GM18526 (cell line): ENCODE results near the gene PCYT1B.

Experiments used
- POLR2A ChIP-seq: IDR thresholded peaks from 3 replicates; pipeline ENCODE4 v1.6.1; 2011; ENCODE audit not compliant: insufficient read length; ENCODE audit errors: extremely low read depth

The PCYT1B gene

GRCh38 chrX:24658421-24658820 lies 11.3 kb upstream of the PCYT1B start:
- no peak for TF ChIP-seq POLR2A

- no peak for TF ChIP-seq POLR2A
These were observed 10.7 kb upstream of the PCYT1B start for GRCh38 chrX:24657671-24658386.

GRCh38 chrX:24651783-24652182 lies 4.6 kb upstream of the PCYT1B start:
- no peak for TF ChIP-seq POLR2A

- no peak for TF ChIP-seq POLR2A
These were observed 1.3 kb upstream of the PCYT1B start for GRCh38 chrX:24648495-24648894.

GRCh38 chrX:24646745-24647182 lies 383 bp downstream of the PCYT1B start:
- TF ChIP-seq POLR2A = no peak

- TF ChIP-seq POLR2A = no peak
These were observed 1.1 kb downstream of the PCYT1B start for GRCh38 chrX:24646006-24646405.

GRCh38 chrX:24643116-24643515 lies 4.0 kb downstream of the PCYT1B start:
- TF ChIP-seq POLR2A = no peak

- no peak for TF ChIP-seq POLR2A
These were observed 17.4 kb downstream of the PCYT1B start for GRCh38 chrX:24629701-24630100.

- no peak for TF ChIP-seq POLR2A
These were observed 27.5 kb downstream of the PCYT1B start for GRCh38 chrX:24619647-24620046.

- no peak for TF ChIP-seq POLR2A
These were observed 36.6 kb downstream of the PCYT1B start for GRCh38 chrX:24610516-24610915.

- no peak for TF ChIP-seq POLR2A
These were observed 39.5 kb downstream of the PCYT1B start for GRCh38 chrX:24607616-24608015.

GRCh38 chrX:24603191-24603590 lies 44.0 kb downstream of the PCYT1B start:
- no peak for TF ChIP-seq POLR2A

GRCh38 chrX:24601858-24602257 lies 45.3 kb downstream of the PCYT1B start:
- TF ChIP-seq POLR2A = no peak

- no peak for TF ChIP-seq POLR2A
These were observed 52.6 kb downstream of the PCYT1B start for GRCh38 chrX:24594501-24594900.

GRCh38 chrX:24590111-24590510 lies 57.0 kb downstream of the PCYT1B start:
- no peak for TF ChIP-seq POLR2A

- no peak for TF ChIP-seq POLR2A
These were observed 70.1 kb downstream of the PCYT1B start for GRCh38 chrX:24577091-24577490.

- TF ChIP-seq POLR2A = no peak
These were observed 71.7 kb downstream of the PCYT1B start for GRCh38 chrX:24575496-24575895.
